ENCODE measurements around the gene FABP6. TPM values are rescaled to one million over a fixed set of nuclear protein-coding genes. Genes with fewer than 3 reads are reported as not detected.
A peak's percentile ranks its signal among the peaks of the same experiment; 100 is the strongest.

FABP6 gene
- total RNA-seq, 2 donors from 2014 or later: not detected

DNA sequence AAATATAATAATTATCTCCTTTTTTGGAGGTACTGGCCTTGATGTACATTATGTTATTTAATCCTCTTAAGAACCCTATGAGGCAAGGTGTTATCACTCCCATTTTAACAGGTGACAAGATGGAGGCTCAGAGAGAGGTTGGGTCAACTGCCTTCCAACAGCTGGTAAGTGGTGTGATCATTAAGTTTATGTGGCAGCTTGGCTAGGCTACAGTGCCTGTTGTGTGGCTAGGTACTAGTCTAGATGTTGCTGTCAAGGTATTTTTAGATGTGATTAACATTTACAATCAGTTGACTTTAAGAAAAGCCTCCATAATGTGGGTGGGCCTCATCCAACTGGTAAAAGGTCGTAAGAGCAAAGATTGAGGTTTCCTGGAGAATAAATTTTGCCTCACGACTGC lies 21.5 kb downstream of the FABP6 start:
- no peak overlapping the region for H3K4me3 ChIP-seq
- no peak overlapping the region for H3K9ac ChIP-seq (ENCODE audit: low read depth in 2 of 2, low read length in 2 of 2)
- H3K27ac ChIP-seq: peak overlapping the region; percentile 20
- no peaks in the 10 kb centered on the region for H3K36me3 ChIP-seq
- TF ChIP-seq CTCF (IDR thresholded peaks at IDR 0.05): no peak
- H3K9me3 ChIP-seq: no peaks in the 10 kb centered on the region
- H3K4me1 ChIP-seq: peaks cover 5% of the 10 kb centered on the region
- H3K27me3 ChIP-seq: no peaks in the 10 kb centered on the region
- intact Hi-C loops (cut with DNase I): loop anchor here (5.0 kb wide), 1 partner anchor 91 kb away; no protein-coding TSS in a partner anchor
- DNase-seq: no peak

DNA sequence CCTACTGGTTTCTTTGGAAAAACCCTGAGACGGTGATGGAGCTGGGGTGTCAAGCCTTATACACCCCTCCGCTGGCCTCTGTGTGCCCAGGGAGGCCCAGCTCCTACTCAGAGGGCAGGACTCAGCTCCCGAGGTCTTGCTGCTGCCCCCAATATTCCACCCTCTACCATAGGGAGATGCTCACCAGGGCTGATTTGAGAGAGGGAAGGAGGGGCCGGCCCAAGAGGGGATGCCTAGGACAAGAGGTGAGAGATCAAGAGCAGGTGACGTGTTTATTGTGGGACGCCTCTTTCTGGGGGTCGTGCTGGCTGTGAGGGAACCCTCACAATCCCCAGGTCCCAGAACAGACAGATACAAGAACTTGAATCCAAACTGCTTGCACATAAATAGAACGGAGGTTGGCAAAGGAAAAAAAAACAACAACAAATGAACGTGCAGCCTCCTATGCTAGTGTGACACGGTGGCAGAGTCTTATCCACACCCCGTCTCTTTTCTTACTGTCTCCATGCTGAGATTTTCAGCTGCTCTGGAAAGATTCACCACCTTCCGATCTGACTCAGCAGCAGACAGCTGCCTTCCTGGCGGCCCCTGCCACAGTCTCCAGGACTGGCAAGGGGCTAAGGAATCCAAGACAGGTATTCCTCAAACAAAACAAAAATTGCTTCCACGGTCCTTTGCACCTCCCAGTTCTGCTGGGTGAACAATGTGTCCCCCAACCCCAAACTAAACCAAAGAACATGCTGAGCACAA lies 22.3 kb downstream of the FABP6 start:
- Histone ChIP-seq H3K4me1 (peaks cover 5% of the 10 kb centered on the region), H3K4me3 (no peak overlapping the region), H3K9me3 (no peaks in the 10 kb centered on the region), H3K9ac (ENCODE audit: low read depth in 2 of 2, low read length in 2 of 2) (peak overlapping the region in 1 of 2 donors; percentile 12), H3K27ac (peak overlapping the region; percentile 20), H3K27me3 (no peaks in the 10 kb centered on the region), H3K36me3 (no peaks in the 10 kb centered on the region)
- no peak for TF ChIP-seq CTCF (IDR thresholded peaks at IDR 0.05)
- DNase-seq: no peak
- intact Hi-C loops (cut with DNase I): loop anchor here (5.0 kb wide), 1 partner anchor 91 kb away; no protein-coding TSS in a partner anchor

- no peak overlapping the region for H3K4me3 ChIP-seq
- DNase-seq: no peak
- intact Hi-C loops (cut with DNase I): loop anchor here (5.0 kb wide), 1 partner anchor 89 kb away; no protein-coding TSS in a partner anchor
- no peak for TF ChIP-seq CTCF (IDR thresholded peaks at IDR 0.05)
- H3K27ac ChIP-seq: no peak overlapping the region
- H3K9ac ChIP-seq (ENCODE audit: low read depth in 2 of 2, low read length in 2 of 2): no peak overlapping the region
- no peaks in the 10 kb centered on the region for H3K36me3 ChIP-seq
- H3K27me3 ChIP-seq: no peaks in the 10 kb centered on the region
- H3K9me3 ChIP-seq: no peaks in the 10 kb centered on the region
- H3K4me1 ChIP-seq: peaks cover 5% of the 10 kb centered on the region
Measured at GRCh38 chr5:160252916-160253315, 23.6 kb downstream of the FABP6 start.

GRCh38 chr5:160253441-160253840 lies 24.1 kb downstream of the FABP6 start:
- Histone ChIP-seq H3K27ac (no peak overlapping the region), H3K4me3 (no peak overlapping the region), H3K9me3 (no peaks in the 10 kb centered on the region), H3K9ac (ENCODE audit: low read depth in 2 of 2, low read length in 2 of 2) (no peak overlapping the region), H3K4me1 (peaks cover 5% of the 10 kb centered on the region), H3K27me3 (no peaks in the 10 kb centered on the region), H3K36me3 (no peaks in the 10 kb centered on the region)
- intact Hi-C loops (cut with DNase I): loop anchor here (5.0 kb wide), 1 partner anchor 89 kb away; no protein-coding TSS in a partner anchor
- TF ChIP-seq CTCF (IDR thresholded peaks at IDR 0.05): no peak
- DNase-seq: no peak

GRCh38 chr5:160254706-160255105 lies 25.4 kb downstream of the FABP6 start:
- intact Hi-C loops (cut with DNase I): loop anchor here (5.0 kb wide), 1 partner anchor 88 kb away; no protein-coding TSS in a partner anchor
- no peak overlapping the region for H3K27ac ChIP-seq
- no peaks in the 10 kb centered on the region for H3K36me3 ChIP-seq

More at GRCh38 chr5:160254706-160255105, 25.4 kb downstream of the FABP6 start:
- no peaks in the 10 kb centered on the region for H3K9me3 ChIP-seq
- no peak overlapping the region for H3K4me3 ChIP-seq
- H3K4me1 ChIP-seq: no peaks in the 10 kb centered on the region
- H3K27me3 ChIP-seq: no peaks in the 10 kb centered on the region
- no peak for DNase-seq
- no peak overlapping the region for H3K9ac ChIP-seq (ENCODE audit: low read depth in 2 of 2, low read length in 2 of 2)
- no peak for TF ChIP-seq CTCF (IDR thresholded peaks at IDR 0.05)
